HCT116 (cell line): ENCODE measurements around the gene BCAS4.
A peak's percentile ranks its signal among the peaks of the same experiment; 100 is the strongest.

Experiments
- CEBPB ChIP-seq: IDR thresholded peaks from 2 replicates; pipeline ENCODE4 v1.6.1; 2012; ENCODE audit warnings: low read depth
- EZH2 ChIP-seq: fragments of 200-600 bp; sonication (generic); IDR thresholded peaks from 2 replicates; pipeline ENCODE4 v1.6.1; 2017; ENCODE audit warnings: antibody characterized with exemption, mixed run types
- POLR2A ChIP-seq: IDR thresholded peaks from 2 replicates; pipeline ENCODE4 v1.7.0; 2011; ENCODE audit warnings: borderline replicate concordance; ENCODE audit not compliant: insufficient read depth, insufficient read length; ENCODE audit errors: extremely low read depth
- REST ChIP-seq: IDR thresholded peaks from 2 replicates; pipeline ENCODE4 v1.6.1; 2012; ENCODE audit warnings: low read depth
- SIN3A ChIP-seq: IDR thresholded peaks from 2 replicates; pipeline ENCODE4 v1.6.1; 2012; ENCODE audit warnings: low read depth
- TF ChIP-seq, protein P1 (sequence below), 3 experiments: fragments of 200-600 bp in 1 of 3; sonication (generic) in 1 of 3; IDR thresholded peaks in 2 of 3; conservative IDR thresholded peaks in 1 of 3; 2 replicates each; pipeline ENCODE4 v1.5.1; 2012 to 2017; ENCODE audit warnings: low read depth in 2 of 3, low read length in 2 of 3, antibody characterized with exemption in 1 of 3, borderline replicate concordance in 1 of 3, control low read depth in 1 of 3, mild to moderate bottlenecking in 1 of 3, mixed read lengths in 1 of 3, mixed run types in 1 of 3, moderate library complexity in 1 of 3; ENCODE audit not compliant: insufficient read depth in 1 of 3

- TF ChIP-seq, protein P1, sequence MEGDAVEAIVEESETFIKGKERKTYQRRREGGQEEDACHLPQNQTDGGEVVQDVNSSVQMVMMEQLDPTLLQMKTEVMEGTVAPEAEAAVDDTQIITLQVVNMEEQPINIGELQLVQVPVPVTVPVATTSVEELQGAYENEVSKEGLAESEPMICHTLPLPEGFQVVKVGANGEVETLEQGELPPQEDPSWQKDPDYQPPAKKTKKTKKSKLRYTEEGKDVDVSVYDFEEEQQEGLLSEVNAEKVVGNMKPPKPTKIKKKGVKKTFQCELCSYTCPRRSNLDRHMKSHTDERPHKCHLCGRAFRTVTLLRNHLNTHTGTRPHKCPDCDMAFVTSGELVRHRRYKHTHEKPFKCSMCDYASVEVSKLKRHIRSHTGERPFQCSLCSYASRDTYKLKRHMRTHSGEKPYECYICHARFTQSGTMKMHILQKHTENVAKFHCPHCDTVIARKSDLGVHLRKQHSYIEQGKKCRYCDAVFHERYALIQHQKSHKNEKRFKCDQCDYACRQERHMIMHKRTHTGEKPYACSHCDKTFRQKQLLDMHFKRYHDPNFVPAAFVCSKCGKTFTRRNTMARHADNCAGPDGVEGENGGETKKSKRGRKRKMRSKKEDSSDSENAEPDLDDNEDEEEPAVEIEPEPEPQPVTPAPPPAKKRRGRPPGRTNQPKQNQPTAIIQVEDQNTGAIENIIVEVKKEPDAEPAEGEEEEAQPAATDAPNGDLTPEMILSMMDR (IDR thresholded peaks at IDR 0.05 in 2 of 3, conservative IDR thresholded peaks at IDR 0.05 in 1 of 3; ENCODE audit: borderline replicate concordance in 1 of 3, insufficient read depth in 1 of 3, low read depth in 2 of 3, low read length in 2 of 3), result no peak
- TF ChIP-seq EZH2 (no peak), CEBPB (peak; percentile 24; the same call in 1 of the 2 replicates), POLR2A (no peak), SIN3A (no peak), REST (no peak)
Measured at GRCh38 chr20:50919567-50919966, 124.7 kb downstream of the BCAS4 start.
